ENCODE measurements around the gene DOCK4.
"Not testable (repeated sequence)": the region's sequence is repeated elsewhere in the genome, so short reads cannot be mapped to it uniquely, and the experiment has no call there.

DOCK4 gene

DNA sequence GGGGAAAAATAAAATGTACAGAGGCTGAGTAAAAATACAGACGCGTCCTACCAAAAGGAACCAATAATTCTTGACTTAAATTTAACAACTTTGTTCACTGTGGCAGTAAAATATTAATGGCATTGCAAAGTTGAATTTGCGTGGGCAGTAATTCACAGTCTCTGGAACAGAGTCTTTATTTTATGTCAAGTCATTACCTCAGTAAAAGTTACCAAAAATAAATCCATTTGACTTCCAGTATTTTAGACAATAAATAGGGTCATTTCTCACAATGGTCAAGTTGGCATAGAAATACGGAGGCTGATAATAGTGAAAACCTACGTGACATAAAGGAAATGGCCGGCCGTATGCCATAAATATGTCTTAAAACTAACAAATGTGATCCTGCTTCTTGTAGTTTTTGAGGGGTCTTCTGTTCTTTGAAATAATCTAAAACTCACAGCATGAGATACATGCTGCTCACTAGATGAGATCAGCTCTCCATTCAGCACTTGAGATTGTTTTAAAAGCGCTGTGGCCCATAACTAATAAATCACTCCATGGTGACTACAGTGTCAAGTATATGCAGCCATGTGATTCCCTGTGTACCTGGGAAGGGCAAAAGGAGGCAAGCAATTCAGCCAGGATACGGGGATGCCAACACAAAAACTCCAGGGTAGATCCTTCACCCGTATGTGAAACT lies 75.3 kb downstream of the DOCK4 start:
- no peak overlapping the region for H3K27ac ChIP-seq
- no peaks in the 10 kb centered on the region for H3K9me3 ChIP-seq
- TF ChIP-seq, protein P1, sequence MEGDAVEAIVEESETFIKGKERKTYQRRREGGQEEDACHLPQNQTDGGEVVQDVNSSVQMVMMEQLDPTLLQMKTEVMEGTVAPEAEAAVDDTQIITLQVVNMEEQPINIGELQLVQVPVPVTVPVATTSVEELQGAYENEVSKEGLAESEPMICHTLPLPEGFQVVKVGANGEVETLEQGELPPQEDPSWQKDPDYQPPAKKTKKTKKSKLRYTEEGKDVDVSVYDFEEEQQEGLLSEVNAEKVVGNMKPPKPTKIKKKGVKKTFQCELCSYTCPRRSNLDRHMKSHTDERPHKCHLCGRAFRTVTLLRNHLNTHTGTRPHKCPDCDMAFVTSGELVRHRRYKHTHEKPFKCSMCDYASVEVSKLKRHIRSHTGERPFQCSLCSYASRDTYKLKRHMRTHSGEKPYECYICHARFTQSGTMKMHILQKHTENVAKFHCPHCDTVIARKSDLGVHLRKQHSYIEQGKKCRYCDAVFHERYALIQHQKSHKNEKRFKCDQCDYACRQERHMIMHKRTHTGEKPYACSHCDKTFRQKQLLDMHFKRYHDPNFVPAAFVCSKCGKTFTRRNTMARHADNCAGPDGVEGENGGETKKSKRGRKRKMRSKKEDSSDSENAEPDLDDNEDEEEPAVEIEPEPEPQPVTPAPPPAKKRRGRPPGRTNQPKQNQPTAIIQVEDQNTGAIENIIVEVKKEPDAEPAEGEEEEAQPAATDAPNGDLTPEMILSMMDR (IDR thresholded peaks at IDR 0.05), result no peak
- H3K36me3 ChIP-seq, result no peaks in the 10 kb centered on the region
- DNase-seq, result no peak
- H3K4me1 ChIP-seq, result peaks cover 0 to 8% (median 0%) of the 10 kb centered on the region in 4 donors
- no peak overlapping the region for H3K4me3 ChIP-seq
- intact Hi-C loops (cut with DNase I; ENCODE audit: low total_unique reads), result no loop called here
- no peaks in the 10 kb centered on the region for H3K27me3 ChIP-seq

DNA sequence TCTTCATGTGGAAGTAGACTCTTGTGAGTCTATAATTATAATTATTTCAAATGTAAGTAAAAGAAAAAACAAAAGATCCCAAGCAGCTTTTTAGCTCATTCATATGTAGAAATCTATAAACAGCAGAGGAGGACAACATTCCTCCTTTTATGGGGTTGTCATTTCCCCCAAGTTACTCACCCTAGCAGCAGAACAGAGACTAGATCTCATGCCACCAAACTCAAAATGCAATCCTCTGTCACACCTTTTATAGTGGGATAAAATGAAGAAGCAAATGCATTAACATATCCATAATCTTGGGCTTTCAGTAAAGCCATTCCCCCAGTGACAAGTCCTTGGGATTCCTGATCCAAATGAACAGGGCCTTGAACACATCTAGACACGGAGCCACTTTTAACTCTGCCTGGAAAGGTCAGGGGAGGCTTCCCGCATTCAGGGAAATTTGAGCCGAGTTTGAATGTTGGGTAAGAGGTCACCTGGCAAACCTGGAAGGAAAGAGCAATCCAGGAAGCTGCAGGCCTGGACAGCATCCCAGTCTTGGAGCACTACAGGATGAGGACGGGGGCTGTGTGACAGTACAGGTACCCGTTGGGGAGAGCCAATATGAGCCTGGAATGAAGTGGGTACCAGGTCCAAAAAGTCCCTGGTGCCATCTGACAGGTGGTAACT lies 76.4 kb downstream of the DOCK4 start:
- peaks cover 0 to 8% (median 0%) of the 10 kb centered on the region in 4 donors for H3K4me1 ChIP-seq
- H3K4me3 ChIP-seq, result no peak overlapping the region
- H3K36me3 ChIP-seq, result no peaks in the 10 kb centered on the region
- no peaks in the 10 kb centered on the region for H3K9me3 ChIP-seq
- no peaks in the 10 kb centered on the region for H3K27me3 ChIP-seq
- intact Hi-C loops (cut with DNase I; ENCODE audit: low total_unique reads), result no loop called here
- TF ChIP-seq, protein P1 (IDR thresholded peaks at IDR 0.05), result no peak
- no peak overlapping the region for H3K27ac ChIP-seq
- no peak for DNase-seq

DNA sequence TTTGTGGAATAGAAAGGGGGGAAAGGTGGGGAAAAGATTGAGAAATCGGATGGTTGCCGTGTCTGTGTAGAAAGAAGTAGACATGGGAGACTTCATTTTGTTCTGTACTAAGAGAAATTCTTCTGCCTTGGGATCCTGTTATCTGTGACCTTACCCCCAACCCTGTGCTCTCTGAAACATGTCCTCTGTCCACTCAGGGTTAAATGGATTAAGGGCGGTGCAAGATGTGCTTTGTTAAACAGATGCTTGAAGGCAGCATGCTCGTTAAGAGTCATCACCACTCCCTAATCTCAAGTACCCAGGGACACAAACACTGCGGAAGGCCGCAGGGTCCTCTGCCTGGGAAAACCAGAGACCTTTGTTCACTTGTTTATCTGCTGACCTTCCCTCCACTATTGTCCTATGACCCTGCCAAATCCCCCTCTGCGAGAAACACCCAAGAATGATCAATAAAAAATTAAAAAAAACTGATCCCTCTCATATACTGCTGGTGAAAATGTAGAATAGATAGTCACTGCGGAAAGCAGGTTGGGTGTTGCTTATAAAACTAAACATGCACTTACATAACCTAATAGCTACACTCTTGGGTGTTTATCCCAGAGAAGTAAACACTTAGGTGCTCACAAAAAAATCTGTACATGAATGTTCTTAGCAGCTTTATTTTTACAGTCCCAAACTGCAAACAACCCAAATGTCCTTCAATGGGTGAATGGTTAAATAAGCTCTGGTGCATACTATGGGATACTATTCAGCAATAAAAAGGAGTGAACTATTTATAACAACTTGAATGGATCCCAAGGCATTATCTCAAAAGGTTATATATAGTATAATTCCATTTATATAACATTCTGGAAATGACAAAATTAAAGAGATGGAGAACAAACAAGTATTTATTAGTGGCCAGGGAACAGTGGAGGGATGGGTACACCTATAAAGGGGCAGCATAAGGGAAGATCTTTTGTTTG lies 77.5 kb downstream of the DOCK4 start:
- H3K27me3 ChIP-seq; H3K27ac ChIP-seq; H3K9me3 ChIP-seq; intact Hi-C loops (cut with DNase I; ENCODE audit: low total_unique reads); DNase-seq; H3K4me1 ChIP-seq; H3K4me3 ChIP-seq; H3K36me3 ChIP-seq: not testable (repeated sequence)

DNA sequence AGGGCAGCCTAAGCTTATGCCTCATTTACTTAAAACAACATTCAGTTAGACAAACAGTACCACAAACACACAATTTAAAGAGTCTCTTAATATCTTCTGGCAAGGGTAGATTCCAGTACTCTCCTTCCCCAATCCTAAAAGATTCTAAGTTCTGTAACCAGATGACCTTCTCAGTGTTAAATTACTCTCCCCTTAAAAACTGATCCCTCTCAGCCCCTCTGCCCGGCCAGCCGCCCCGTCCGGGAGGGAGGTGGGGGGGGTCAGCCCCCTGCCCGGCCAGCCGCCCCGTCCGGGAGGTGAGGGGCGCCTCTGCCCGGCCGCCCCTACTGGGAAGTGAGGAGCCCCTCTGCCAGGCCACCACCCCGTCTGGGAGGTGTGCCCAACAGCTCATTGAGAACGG lies 78.2 kb downstream of the DOCK4 start:
- H3K36me3 ChIP-seq; H3K27me3 ChIP-seq; H3K27ac ChIP-seq; H3K4me3 ChIP-seq; DNase-seq; intact Hi-C loops (cut with DNase I; ENCODE audit: low total_unique reads); H3K4me1 ChIP-seq; H3K9me3 ChIP-seq: not testable (repeated sequence)

DNA sequence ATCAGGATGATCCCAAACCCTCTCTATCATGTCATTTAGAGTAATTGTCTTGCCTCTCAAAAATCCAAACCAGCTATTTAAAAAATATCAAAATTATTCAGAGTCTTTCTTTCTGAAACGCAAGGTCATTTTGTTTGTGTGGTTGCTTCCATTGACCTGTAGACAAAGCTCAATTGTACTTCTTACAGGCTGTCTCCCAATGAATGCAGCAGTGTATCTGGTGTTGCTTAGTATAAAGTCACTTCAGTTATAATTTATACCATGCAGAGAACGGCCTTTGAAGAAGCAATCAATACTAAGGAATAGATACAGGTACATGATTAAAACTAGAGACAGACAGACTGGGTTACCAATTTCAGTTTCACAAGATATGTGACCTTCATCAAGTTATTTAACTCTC lies 80.9 kb downstream of the DOCK4 start:
- Histone ChIP-seq H3K27ac (no peak overlapping the region), H3K4me3 (no peak overlapping the region), H3K9me3 (no peaks in the 10 kb centered on the region), H3K27me3 (no peaks in the 10 kb centered on the region), H3K4me1 (no peaks in the 10 kb centered on the region), H3K36me3 (no peaks in the 10 kb centered on the region)
- no peak for DNase-seq
- TF ChIP-seq, protein P1 (IDR thresholded peaks at IDR 0.05), result no peak
- intact Hi-C loops (cut with DNase I; ENCODE audit: low total_unique reads), result no loop called here

DNA sequence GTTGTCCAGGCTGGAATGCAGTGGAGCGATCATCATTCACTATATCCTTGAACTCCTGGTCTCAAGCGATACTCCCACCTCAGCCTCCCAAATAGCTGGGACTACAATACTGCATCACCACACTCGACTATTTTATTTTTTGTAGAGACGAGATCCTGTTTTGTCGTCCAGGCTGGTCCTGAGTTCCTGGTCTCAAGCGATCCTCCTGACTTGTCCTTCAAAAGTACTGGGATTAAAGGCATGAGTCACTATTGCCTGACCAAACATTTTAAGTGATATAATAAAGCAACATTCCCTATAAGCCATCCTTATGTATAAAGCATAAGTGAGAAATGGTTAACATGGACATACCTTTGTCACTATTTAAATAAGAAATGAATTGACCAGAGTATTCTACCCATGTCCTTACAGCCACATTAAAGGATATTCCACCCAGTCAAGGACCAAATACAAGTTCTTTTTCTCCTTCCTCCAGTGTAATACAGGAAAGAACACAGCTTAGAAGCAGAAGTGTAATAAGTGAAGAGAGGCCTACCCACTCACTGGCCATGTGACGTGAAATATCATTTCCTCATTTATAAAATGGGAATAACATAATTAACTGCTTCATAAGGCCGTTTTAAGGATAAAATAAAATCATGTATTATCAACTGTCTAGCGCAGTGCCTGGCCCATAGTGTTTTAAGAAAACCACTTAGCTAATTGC lies 82.0 kb downstream of the DOCK4 start:
- Histone ChIP-seq H3K4me3 (no peak overlapping the region), H3K36me3 (no peaks in the 10 kb centered on the region), H3K9me3 (no peaks in the 10 kb centered on the region), H3K27ac (no peak overlapping the region), H3K27me3 (no peaks in the 10 kb centered on the region), H3K4me1 (no peaks in the 10 kb centered on the region)
- intact Hi-C loops (cut with DNase I; ENCODE audit: low total_unique reads), result no loop called here
- no peak for DNase-seq
- TF ChIP-seq, protein P1 (IDR thresholded peaks at IDR 0.05), result no peak
